ENCODE measurements around the gene RACK1. TPM values are rescaled to one million over a fixed set of nuclear protein-coding genes. Genes with fewer than 3 reads are reported as not detected.

Gene RACK1
- total and polyA plus RNA-seq, 4 experiments from 2014 or later, result 1,956 to 2,145 (median 2,033) TPM

GRCh38 chr5:181197326-181197951 lies 46.3 kb downstream of the RACK1 start:
- POLR2A ChIA-PET (ENCODE audit: partially characterized antibody), result interaction anchor here (1.3 to 12.9 kb wide), 4 partner anchors 8 to 25 kb away, joined by 5 to 412 read pairs (median 9); partner anchors contain the start of genes TRIM41 and TRIM7
- intact Hi-C loops (cut with micrococcal nuclease), result no loop called here

GRCh38 chr5:181195249-181195761 lies 48.4 kb downstream of the RACK1 start:
- Mint-ChIP-seq H3K36me3 (peaks cover 0 to 17% of the 10 kb centered on the region in 2 donors), H3K4me3 (no peak overlapping the region), H3K9me3 (peaks cover 0 to 13% (median 0%) of the 10 kb centered on the region in 8 donors), H3K4me1 (peaks cover 10 to 32% (median 16%) of the 10 kb centered on the region in 4 donors), H3K27ac (no peak overlapping the region), H3K27me3 (peaks cover 2 to 8% of the 10 kb centered on the region in 2 donors)
- Histone ChIP-seq H3K4me1 (ENCODE audit: insufficient read depth, low read length) (peaks cover 16% of the 10 kb centered on the region), H3K36me3 (ENCODE audit: insufficient read depth, low read length) (no peaks in the 10 kb centered on the region), H3K4me3 (ENCODE audit: low read length in 2 of 2) (no peak overlapping the region), H3K9me3 (ENCODE audit: control insufficient read depth in 1 of 2, low read length in 2 of 2) (no peaks in the 10 kb centered on the region), H3K27me3 (ENCODE audit: insufficient read depth, low read length) (no peaks in the 10 kb centered on the region), H3K27ac (ENCODE audit: low read depth, low read length) (no peak overlapping the region)
- ChIA-PET POLR2A (ENCODE audit: partially characterized antibody) (interaction anchor here (0.6 to 12.9 kb wide), 2 partner anchors 10 to 1576 kb away, joined by 3 to 412 read pairs; partner anchors contain the start of gene TRIM7), CTCF (ENCODE audit: partially characterized antibody) (no interaction called here)
- intact Hi-C loops (cut with micrococcal nuclease), result no loop called here
- no peak for DNase-seq

More at GRCh38 chr5:181197326-181197951, 46.3 kb downstream of the RACK1 start:
- peaks cover 4 to 14% (median 10%) of the 10 kb centered on the region in 4 donors for H3K4me1 Mint-ChIP-seq
- no peak overlapping the region for H3K4me3 Mint-ChIP-seq
- no peak for DNase-seq
- Histone ChIP-seq H3K27me3 (ENCODE audit: insufficient read depth, low read length) (no peaks in the 10 kb centered on the region), H3K36me3 (ENCODE audit: insufficient read depth, low read length) (no peaks in the 10 kb centered on the region), H3K4me1 (ENCODE audit: insufficient read depth, low read length) (peaks cover 12% of the 10 kb centered on the region), H3K4me3 (ENCODE audit: low read length in 2 of 2) (no peak overlapping the region), H3K9me3 (ENCODE audit: control insufficient read depth in 1 of 2, low read length in 2 of 2) (no peaks in the 10 kb centered on the region), H3K27ac (ENCODE audit: low read depth, low read length) (no peak overlapping the region)
- H3K27ac Mint-ChIP-seq, result peak overlapping the region in 1 of 7 donors; percentile 6
- peaks cover 0 to 2% (median 0%) of the 10 kb centered on the region in 8 donors for H3K9me3 Mint-ChIP-seq
- peaks cover 0 to 2% of the 10 kb centered on the region in 2 donors for H3K36me3 Mint-ChIP-seq
- CTCF ChIA-PET (ENCODE audit: partially characterized antibody), result interaction anchor here (0.8 to 1.0 kb wide), 3 partner anchors 9 to 22 kb away, joined by 3 to 6 read pairs (median 3); no protein-coding TSS in a partner anchor
- H3K27me3 Mint-ChIP-seq, result no peaks in the 10 kb centered on the region

GRCh38 chr5:181194489-181195248 lies 49.0 kb downstream of the RACK1 start:
- ChIA-PET POLR2A (ENCODE audit: partially characterized antibody) (interaction anchor here (0.6 to 12.9 kb wide), 3 partner anchors 10 to 1576 kb away, joined by 3 to 412 read pairs (median 375); partner anchors contain the start of genes TRIM41 and TRIM7), CTCF (ENCODE audit: partially characterized antibody) (interaction anchor here (0.7 kb wide), 1 partner anchor 10 kb away, joined by 3 read pairs; the partner anchor contains the start of gene TRIM7)
- peaks cover 2 to 10% of the 10 kb centered on the region in 2 donors for H3K27me3 Mint-ChIP-seq

GRCh38 chr5:181193656-181194055 lies 50.0 kb downstream of the RACK1 start:
- DNase-seq, result no peak
- H3K27me3 Mint-ChIP-seq, result peaks cover 5 to 15% of the 10 kb centered on the region in 2 donors
- H3K4me3 Mint-ChIP-seq, result peak overlapping the region in 3 of 8 donors; percentile 4 to 67 (median 8)
- peaks cover 11 to 48% (median 21%) of the 10 kb centered on the region in 4 donors for H3K4me1 Mint-ChIP-seq
- peak overlapping the region in 3 of 7 donors; percentile 48 to 100 (median 56) for H3K27ac Mint-ChIP-seq
- POLR2A ChIA-PET (ENCODE audit: partially characterized antibody), result interaction anchor here (5.2 to 12.9 kb wide), 3 partner anchors 11 to 30 kb away, joined by 31 to 412 read pairs (median 375); partner anchors contain the start of genes TRIM41 and TRIM7
- intact Hi-C loops (cut with micrococcal nuclease), result no loop called here
- CTCF ChIA-PET (ENCODE audit: partially characterized antibody), result interaction anchor here (0.7 to 6.6 kb wide), 3 partner anchors 11 to 58 kb away, joined by 3 to 100 read pairs (median 4); partner anchors contain the start of gene TRIM7
- peaks cover 0 to 26% (median 2%) of the 10 kb centered on the region in 8 donors for H3K9me3 Mint-ChIP-seq
- peaks cover 0 to 33% of the 10 kb centered on the region in 2 donors for H3K36me3 Mint-ChIP-seq
- Histone ChIP-seq H3K4me1 (ENCODE audit: insufficient read depth, low read length) (peaks cover 16% of the 10 kb centered on the region), H3K27me3 (ENCODE audit: insufficient read depth, low read length) (no peaks in the 10 kb centered on the region), H3K4me3 (ENCODE audit: low read length in 2 of 2) (no peak overlapping the region), H3K36me3 (ENCODE audit: insufficient read depth, low read length) (no peaks in the 10 kb centered on the region), H3K9me3 (ENCODE audit: control insufficient read depth in 1 of 2, low read length in 2 of 2) (no peaks in the 10 kb centered on the region), H3K27ac (ENCODE audit: low read depth, low read length) (no peak overlapping the region)

More at GRCh38 chr5:181194489-181195248, 49.0 kb downstream of the RACK1 start:
- H3K9me3 ChIP-seq (ENCODE audit: control insufficient read depth in 1 of 2, low read length in 2 of 2), result no peaks in the 10 kb centered on the region
- no peak overlapping the region for H3K27ac ChIP-seq (ENCODE audit: low read depth, low read length)
- DNase-seq, result no peak
- no peaks in the 10 kb centered on the region for H3K36me3 ChIP-seq (ENCODE audit: insufficient read depth, low read length)
- peak overlapping the region in 2 of 7 donors; percentile 59 to 100 for H3K27ac Mint-ChIP-seq
- H3K9me3 Mint-ChIP-seq, result peaks cover 0 to 16% (median 0%) of the 10 kb centered on the region in 8 donors
- H3K36me3 Mint-ChIP-seq, result peaks cover 0 to 23% of the 10 kb centered on the region in 2 donors
- H3K27me3 ChIP-seq (ENCODE audit: insufficient read depth, low read length), result no peaks in the 10 kb centered on the region
- H3K4me3 ChIP-seq (ENCODE audit: low read length in 2 of 2), result no peak overlapping the region
- H3K4me3 Mint-ChIP-seq, result no peak overlapping the region
- H3K4me1 ChIP-seq (ENCODE audit: insufficient read depth, low read length), result peaks cover 16% of the 10 kb centered on the region
- H3K4me1 Mint-ChIP-seq, result peaks cover 10 to 38% (median 19%) of the 10 kb centered on the region in 4 donors
- intact Hi-C loops (cut with micrococcal nuclease), result no loop called here

GRCh38 chr5:181192337-181193046 lies 51.2 kb downstream of the RACK1 start:
- Mint-ChIP-seq H3K36me3 (peaks cover 0 to 40% of the 10 kb centered on the region in 2 donors), H3K27ac (peak overlapping the region; percentile 89 to 100 (median 97)), H3K9me3 (peaks cover 0 to 37% (median 7%) of the 10 kb centered on the region in 8 donors), H3K4me3 (peak overlapping the region; percentile 91 to 99 (median 98)), H3K4me1 (peaks cover 14 to 60% (median 30%) of the 10 kb centered on the region in 4 donors), H3K27me3 (peaks cover 5 to 19% of the 10 kb centered on the region in 2 donors)
- H3K27me3 ChIP-seq (ENCODE audit: insufficient read depth, low read length), result no peaks in the 10 kb centered on the region
- DNase-seq, result no peak
- CTCF ChIA-PET (ENCODE audit: partially characterized antibody), result interaction anchor here (0.8 to 6.6 kb wide), 8 partner anchors 8 to 68 kb away, joined by 3 to 100 read pairs (median 4); partner anchors contain the start of genes TRIM41, TRIM52 and TRIM7
- no peaks in the 10 kb centered on the region for H3K36me3 ChIP-seq (ENCODE audit: insufficient read depth, low read length)
- H3K4me3 ChIP-seq (ENCODE audit: low read length in 2 of 2), result peak overlapping the region; percentile 42 to 97
- H3K9me3 ChIP-seq (ENCODE audit: control insufficient read depth in 1 of 2, low read length in 2 of 2), result no peaks in the 10 kb centered on the region
- peaks cover 16% of the 10 kb centered on the region for H3K4me1 ChIP-seq (ENCODE audit: insufficient read depth, low read length)
- POLR2A ChIA-PET (ENCODE audit: partially characterized antibody), result interaction anchor here (0.7 to 12.9 kb wide), 16 partner anchors 7 to 383 kb away, joined by 3 to 412 read pairs (median 12); partner anchors contain the start of genes RACK1, TRIM41, TRIM52 and TRIM7
- H3K27ac ChIP-seq (ENCODE audit: low read depth, low read length), result peak overlapping the region; percentile 79
- intact Hi-C loops (cut with micrococcal nuclease), result no loop called here

Measured in CD4-positive, alpha-beta memory T cell (primary cell).